CMK (cell line): ENCODE data around the gene GALNS.
"Not testable (repeated sequence)": the region's sequence is repeated elsewhere in the genome, so short reads cannot be mapped to it uniquely, and the experiment has no call there.

ENCODE experiments used
- DNase-seq: peaks from one replicate; pipeline ENCODE4 v3.0.0-alpha.2; 2010; ENCODE audit warnings: low read depth

The GALNS gene

GRCh38 chr16:88784074-88784855, 72.5 kb downstream of the GALNS start:
- DNase-seq: peak; percentile 75

DNA sequence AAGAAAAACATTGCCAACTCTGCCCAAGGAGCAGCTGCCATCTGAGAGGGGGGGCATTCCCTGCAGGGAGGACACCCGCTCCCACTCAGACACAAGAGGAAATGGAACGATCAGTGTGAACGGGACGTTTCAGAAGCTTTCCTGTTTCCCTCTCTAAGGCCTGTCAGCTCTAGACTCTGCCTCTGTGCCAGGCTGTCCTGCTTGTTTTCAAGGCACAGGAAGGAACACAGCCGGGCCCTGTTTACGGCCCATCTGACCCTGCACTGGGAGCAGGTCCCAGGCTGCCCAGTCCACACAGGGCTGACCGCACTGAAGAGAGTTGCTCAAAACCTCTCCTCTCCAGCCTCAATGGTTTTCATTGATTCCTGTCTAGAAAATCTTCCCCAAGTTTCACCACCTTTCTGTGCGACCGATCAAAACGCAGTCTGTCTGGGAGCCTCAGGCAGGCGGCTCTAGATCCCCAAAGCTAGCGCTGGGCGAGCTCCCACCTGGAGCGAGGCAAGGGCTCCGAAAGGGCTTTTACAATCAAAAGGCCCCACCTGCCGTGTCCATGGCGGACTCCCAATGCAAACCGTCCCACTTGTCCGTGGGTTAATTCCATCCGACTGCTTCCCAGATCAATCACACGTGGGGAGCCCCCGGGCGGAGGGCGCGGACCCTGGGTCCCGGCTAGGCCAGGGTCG, 73.2 kb downstream of the GALNS start:
- DNase-seq: no peak

DNA sequence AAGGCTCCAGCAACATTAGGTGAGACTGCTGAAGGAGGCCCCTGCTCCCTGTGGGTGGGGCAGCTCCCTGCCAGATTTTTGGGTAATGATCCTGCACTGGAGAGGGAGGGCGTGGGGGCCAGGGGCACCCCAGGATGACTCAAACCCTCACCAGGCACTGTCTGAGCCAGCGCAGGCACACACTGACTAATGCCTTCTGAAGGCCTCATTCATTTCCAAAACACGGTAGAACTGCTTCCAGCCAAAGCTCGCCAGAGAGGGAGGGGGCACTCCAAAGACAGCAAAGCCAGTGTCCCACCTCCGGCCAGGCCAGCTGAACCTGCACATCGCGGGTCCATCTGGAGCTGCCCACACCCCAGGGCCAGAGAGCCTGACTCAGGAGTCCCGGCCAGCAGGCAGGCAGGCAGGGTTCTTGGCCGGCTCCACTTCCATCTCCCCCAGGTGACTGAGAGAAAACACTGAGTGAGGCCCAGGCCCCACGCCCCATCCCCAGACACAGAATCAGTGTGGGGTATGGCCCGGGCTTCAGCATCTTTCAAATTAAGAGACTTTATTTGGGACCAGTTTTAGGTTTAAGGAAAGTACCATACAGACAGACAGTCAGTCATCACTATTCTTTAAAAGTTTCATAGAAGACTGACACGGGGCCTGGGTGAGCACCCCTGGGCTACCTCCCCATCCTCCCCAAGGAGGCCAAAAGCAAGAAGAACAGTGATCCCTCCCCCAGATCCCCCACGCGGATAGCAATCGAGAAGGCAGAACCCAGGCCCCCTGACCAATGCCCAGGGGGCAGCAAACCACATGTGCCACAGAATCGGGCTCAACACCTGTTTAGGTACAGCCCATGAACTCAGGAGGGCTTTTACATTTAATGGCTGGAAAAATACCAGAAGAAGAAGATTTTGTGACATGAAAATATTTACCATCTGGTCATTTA, 74.0 kb downstream of the GALNS start:
- DNase-seq: no peak

DNA sequence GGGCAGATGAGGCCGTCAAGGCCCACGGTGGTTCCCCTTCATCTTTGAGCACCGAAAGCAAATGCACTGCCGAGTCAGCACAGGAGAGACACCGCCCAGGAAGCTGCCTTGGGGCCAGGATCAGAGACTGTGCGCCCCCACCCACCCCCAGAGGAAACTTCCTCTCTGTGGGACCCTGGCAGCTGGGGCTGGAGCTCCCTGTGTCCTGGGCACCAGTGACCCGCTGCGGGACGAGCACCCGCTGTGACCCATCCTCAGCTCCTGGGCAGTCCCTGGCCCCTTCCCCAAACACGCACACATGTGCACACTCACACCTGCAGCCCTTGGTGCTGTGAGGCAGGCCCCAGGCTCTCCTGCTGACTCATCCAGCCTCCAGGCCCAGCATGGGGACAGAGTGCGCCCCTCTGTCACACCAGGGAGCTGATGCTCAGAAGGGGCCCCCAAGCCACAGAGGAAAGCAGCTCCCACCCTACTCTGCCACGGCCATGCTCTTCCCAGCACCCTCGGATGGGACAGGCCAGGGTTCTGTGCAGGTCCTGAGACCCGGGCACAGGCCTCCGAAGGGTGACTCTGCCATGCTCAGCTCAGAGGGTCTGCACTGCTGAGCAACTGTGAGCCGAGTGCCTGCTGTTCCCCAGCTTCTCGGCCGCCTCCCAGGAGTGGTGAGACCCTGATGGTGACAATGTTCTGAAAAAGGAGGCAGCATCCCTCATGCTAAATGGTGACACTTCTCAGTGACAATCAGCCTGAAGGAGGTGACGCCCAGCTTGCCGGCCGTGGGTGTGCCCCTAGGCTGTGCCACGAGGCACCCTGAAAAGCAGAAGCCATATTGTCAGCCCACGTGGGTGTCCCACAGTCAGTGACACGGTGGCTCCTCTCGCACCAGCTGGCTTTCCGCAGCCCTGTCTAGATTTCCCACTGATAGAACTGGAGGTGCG, 75.3 kb downstream of the GALNS start:
- no peak for DNase-seq

DNA sequence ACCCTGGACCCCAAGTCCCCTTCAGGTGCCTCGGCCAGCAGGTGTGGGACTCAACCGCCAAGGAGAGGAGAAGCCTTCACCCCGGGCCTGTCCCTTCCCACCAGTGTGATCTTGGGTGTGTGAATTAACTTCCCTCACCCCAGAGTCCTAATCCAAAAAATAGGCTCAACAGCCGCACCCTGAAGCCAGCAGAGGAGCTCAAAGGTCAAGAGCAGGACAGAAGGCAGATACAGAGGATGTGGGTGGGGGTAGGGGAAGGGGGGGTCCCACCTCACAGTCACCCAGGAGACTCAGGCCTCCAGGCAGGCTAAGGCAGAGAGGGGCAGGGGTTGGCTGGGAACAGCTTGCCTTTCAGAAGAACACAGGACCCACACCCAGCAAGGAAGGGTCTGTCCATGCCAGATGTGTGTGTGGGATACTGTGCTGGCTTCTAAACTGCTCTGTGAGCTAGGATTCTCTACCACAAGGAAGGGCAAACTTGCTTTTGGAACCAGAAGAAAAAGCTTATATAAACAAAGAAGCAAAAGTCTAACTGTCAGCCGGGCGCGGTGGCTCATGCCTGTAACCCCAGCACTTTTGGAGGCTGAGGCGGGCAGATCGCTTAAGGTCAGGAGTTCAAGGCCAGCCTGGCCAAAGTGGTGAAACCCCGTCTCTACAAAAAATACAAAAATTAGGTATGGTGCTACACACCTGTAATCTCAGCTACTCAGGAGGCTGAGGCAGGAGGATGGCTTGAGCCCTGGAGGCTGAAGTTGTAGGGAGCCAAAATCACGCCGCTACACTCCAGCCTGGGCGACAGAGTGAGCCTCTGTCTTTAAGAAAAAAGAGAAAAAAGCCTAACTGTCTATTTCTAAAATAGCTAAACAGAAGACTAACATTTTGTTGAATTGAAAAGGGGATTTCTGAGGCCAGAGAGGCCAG, 76.3 kb downstream of the GALNS start:
- no peak for DNase-seq

DNA sequence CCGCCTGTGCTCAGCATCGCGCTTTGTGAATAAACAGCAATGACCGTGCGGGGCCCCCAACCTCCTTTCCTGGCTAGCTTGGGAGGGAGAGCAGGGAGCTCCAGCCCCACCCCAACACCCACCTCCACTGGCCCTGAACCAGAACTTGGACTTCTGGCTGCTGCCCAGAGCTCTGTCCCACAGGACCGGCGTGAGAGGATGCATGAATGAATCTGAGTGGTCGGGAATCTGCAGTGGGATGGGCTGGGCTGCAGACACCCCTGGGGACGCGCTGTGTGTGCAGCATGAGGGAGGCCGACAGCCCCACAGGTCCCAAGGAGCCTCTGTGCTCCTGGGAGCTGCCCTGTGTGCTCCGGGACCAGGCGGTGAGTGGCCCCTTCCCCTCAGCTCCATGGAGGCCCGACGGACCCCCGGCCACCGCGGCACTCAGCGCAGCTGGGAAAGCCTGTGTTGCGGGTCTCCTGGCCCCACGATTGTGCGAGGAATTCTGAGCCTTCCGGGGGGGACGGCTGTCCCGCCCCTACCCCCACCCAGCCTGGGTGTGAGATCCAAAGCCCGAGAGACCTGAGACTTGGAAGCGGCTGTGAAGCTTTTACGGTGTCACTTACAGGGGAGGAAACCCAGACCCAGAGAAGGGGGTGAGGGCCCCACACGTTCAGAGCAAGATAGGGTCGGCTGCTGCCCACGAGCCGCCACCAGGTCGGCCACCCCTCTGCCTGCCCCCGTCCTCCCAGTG, 77.2 kb downstream of the GALNS start:
- DNase-seq: no peak

GRCh38 chr16:88778541-88779065, 78.1 kb downstream of the GALNS start:
- no peak for DNase-seq

DNA sequence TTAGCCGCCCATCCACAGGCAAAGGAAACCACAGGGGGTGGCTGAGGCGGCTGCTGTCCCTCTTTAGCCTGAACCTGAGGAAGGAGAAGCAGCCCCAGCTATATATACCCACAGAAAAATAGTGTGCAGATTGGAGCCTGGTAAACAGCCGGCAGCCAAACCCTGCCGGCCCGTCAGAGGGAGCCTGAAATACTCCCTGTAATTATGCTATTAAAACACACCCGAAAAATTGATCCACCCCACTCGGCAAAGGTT, 78.5 kb downstream of the GALNS start:
- no peak for DNase-seq

- DNase-seq: no peak
These were observed 79.1 kb downstream of the GALNS start for GRCh38 chr16:88777471-88778270.

DNA sequence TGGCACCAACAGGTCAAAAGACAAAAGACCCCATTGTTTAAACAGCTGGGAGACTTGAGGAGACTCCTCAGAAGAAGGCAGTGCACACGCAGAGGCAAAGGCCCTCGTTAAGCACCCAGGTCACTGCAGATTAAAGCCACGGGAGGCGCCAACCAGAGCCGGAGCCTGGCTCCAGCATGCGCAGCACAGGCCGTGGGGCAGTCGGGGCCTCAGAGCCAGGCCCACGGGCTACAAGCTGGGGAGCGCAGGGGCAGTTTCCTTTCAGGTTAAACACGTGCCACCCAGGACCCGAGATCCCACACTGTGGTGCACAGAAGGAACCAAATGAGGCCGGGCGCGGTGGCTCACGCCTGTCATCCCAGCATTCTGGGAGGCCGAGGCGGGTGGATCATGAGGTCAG, 80.9 kb downstream of the GALNS start:
- no peak for DNase-seq

DNA sequence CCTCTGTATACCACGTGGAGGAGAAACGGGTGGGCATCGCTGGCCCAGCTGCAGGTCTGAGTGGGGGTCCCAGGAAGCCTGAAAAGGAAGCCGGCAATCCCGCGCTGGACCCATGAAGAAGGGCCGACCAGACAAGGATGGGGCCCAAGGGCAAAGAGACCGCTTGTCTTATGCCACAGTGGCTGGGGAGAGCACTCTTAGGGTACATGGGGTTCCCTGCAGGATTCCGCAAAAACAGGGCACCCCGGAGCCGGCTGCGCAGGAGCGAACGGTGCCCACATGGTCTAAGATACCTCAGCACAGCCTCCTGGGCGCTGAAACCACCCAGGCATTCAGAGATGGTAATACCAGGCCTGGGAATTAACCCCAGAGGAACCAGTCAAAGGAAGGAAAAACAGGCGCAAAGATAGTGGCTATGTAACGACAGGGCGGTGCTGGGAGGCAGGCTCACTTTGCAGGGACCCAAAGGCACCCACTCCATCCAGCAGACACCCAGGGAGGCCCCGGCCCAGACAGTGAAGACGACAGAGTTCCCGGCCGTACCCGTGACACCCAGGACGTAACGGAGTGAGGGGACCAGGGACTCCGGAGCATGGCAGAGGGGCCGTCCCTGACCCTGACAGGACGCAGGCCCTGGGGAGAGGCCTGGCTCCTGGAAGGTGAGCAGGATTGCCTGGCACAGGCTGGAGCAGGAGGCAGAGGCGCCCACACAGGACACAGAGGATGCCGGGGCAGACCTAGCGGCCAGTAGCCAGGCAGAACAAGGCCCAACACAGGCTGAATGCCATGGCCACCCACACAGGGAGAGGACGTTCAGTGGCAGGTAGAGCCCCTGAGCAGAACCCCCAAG, 82.0 kb downstream of the GALNS start:
- no peak for DNase-seq

DNA sequence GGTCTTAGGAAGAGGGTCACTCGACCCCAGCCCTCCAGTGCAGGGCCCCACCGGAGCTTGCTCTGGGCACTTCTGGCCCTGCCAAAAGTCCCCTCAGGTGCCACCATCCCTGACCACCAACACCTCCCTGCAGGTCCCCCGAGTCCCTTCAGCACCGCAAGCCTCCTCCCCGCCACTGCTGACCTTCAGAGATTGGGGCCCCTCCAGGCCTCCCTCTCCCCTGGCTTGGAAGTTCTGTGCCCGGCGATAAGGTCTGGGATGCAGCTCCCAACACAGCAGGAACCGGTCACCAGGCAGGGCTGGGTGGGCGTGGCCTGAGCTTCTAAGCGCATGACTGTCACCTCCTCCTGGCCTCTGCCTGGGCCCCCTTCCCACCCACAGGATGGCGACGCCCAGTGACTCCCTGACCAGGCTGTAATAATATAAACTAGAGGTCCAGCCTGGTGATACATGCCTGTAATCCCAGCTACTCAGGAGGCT, 82.9 kb downstream of the GALNS start:
- peak; percentile 99 for DNase-seq

DNA sequence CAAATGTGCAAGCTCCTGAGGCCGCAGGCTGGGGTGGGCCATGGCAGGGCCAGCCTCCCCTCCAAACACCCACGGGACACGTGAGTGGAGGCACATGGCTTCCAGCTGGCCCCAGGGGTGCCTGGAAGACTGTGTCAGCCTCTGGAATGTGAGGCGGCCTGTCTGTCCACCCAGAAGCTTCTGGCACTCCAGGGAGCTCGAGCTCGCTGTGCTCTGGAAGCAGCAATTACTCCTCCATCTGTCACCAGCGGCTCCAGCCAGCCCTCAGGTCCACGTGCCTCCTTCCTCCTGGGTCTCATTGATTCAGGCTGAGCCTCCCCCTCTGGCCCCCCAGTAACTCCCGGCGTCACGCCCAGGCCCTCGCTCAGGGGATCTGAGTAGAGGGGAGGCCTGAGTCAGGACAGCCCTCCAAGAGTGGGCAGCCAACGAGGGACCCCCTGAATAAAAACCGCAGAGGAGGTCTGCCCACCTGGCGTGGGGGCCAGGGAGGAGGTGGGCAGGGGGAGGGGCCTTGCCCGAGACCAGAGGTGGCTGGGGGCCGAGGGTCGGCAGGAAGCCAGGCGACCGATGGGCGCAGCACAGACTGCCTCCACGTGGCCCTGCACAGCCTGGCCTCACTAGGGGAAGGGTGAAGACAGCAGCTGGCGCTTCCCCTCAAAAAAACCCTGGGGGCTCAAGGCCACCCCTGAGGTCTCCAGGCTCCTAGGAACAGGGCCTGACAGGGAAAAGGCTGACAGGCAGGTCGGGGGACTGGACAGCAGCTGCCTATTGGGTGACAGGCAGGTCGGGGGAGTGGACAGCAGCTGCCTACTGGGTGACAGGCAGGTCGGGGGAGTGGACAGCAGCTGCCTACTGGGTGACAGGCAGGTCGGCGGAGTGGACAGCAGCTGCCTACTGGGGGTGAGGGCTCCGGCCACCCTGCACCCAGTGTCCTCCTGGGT, 83.6 kb downstream of the GALNS start:
- DNase-seq: no peak

DNA sequence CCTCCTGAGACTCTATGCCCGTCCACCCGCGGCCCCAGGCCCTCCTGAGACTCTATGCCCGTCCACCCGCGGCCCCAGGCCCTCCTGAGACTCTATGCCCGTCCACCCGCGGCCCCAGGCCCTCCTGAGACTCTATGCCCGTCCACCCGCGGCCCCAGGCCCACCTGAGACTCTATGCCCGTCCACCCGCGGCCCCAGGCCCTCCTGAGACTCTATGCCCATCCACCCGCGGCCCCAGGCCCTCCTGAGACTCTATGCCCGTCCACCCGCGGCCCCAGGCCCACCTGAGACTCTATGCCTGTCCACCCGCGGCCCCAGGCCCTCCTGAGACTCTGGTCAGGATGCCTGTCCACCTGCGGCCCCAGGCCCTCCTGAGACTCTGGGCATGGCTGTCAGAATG, 85.0 kb downstream of the GALNS start:
- DNase-seq: not testable (repeated sequence)

DNA sequence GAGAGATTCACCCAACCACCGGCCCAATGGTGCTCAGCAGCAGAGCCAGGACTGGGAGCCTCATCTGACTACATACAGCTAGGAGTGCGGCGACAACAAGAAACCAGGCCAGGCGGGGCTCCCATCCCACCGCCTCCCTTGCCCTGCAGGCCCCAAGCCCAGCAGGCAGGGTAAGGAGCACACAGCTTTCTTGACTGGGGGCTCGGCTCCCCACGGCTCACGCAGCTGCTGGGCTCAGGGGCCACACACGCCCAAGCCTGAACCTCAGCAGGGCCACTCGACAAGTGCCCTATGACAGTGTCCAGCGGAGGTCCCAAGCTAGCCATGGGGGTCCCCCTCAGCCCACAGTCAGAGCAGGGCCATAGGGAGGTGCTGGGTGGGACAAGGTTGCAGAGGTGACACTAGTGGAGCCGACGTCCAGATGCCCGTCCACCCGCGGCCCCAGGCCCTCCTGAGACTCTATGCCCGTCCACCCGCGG, 85.4 kb downstream of the GALNS start:
- no peak for DNase-seq
